Measurements from ENCODE around the gene HIVEP1.

DNA sequence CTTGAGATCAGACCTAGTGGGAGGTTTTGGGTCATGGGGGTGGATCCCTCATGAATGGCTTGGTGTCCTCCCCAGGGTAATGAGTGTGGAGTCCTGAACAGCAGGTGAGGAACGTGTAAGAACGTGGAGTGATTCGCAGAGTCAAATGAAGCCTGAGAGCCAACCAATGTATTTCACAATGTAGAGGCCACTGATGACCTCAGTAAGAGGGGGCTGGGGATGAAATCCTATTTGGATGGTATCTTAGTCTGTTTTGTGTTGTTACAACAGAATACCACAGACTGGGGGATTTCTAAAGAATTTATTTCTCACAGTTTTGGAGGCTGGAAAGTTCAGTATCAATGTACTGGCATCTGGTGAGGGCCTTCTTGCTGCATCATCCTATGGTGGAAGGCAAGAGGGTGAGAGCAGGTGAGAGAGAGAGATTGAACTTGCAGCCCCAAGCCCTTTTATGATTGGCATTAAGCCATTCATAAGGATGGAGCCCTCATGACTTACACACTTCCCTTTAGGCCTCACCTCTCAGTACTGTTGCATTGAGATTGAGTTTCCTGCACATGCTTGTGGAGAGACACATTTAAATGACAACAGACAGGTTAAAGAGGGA lies 47.3 kb upstream of the HIVEP1 start:
- TF ChIP-seq, protein P1, sequence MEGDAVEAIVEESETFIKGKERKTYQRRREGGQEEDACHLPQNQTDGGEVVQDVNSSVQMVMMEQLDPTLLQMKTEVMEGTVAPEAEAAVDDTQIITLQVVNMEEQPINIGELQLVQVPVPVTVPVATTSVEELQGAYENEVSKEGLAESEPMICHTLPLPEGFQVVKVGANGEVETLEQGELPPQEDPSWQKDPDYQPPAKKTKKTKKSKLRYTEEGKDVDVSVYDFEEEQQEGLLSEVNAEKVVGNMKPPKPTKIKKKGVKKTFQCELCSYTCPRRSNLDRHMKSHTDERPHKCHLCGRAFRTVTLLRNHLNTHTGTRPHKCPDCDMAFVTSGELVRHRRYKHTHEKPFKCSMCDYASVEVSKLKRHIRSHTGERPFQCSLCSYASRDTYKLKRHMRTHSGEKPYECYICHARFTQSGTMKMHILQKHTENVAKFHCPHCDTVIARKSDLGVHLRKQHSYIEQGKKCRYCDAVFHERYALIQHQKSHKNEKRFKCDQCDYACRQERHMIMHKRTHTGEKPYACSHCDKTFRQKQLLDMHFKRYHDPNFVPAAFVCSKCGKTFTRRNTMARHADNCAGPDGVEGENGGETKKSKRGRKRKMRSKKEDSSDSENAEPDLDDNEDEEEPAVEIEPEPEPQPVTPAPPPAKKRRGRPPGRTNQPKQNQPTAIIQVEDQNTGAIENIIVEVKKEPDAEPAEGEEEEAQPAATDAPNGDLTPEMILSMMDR (IDR thresholded peaks at IDR 0.05), result no peak
- no peak for TF ChIP-seq POLR2A (IDR thresholded peaks at IDR 0.05)
